Right lobe of liver (tissue), 6 donors: ENCODE results near the gene CYP3A7. TPM values are rescaled to one million over a fixed set of nuclear protein-coding genes. Genes with fewer than 3 reads are reported as not detected.
A peak's percentile ranks its signal among the peaks of the same experiment; 100 is the strongest.
"Not testable (repeated sequence)": the region's sequence is repeated elsewhere in the genome, so short reads cannot be mapped to it uniquely, and the experiment has no call there.

Source experiments
- ATAC-seq, 4 donors: fragments of 200-7000 bp; cut with Tn5 transposase; one replicate each; pipeline ENCODE4 v1.9.1; 2020; ENCODE audit warnings: mild to moderate bottlenecking in 4 of 4, moderate library complexity in 4 of 4
- DNase-seq, 3 donors: peaks; one replicate each; pipeline ENCODE4 v3.0.0-alpha.2; 2020
- H3K27ac ChIP-seq, 3 donors: fragments of 200-600 bp; one replicate each; pipeline ENCODE4 v1.8.0; 2022
- H3K27me3 ChIP-seq, 2 donors: fragments of 200-600 bp; one replicate each; pipeline ENCODE4 v1.8.0; 2022
- H3K36me3 ChIP-seq, 4 donors: fragments of 200-600 bp; sonication (generic) in 1 of 4; one replicate each; pipeline versions ENCODE4 v1.5.1 to v1.8.0; 2017 to 2022; ENCODE audit warnings: control low read depth in 1 of 4
- H3K4me1 ChIP-seq, 4 donors: fragments of 200-600 bp; sonication (generic) in 1 of 4; one replicate each; pipeline versions ENCODE4 v1.5.1 to v1.8.0; 2017 to 2022; ENCODE audit warnings: control low read depth in 1 of 4
- H3K4me3 ChIP-seq, 3 donors: fragments of 200-600 bp; one replicate each; pipeline ENCODE4 v1.8.0; 2022
- H3K9me3 ChIP-seq, 4 donors: fragments of 200-600 bp; sonication (generic) in 1 of 4; one replicate each; pipeline versions ENCODE4 v1.5.1 to v1.8.0; 2017 to 2022; ENCODE audit warnings: control low read depth in 1 of 4
- POLR2A ChIP-seq: fragments of 450-650 bp; IDR thresholded peaks from one replicate; pipeline ENCODE4 v1.6.1; 2017; ENCODE audit warnings: antibody characterized with exemption, mild to moderate bottlenecking
- WGBS: methylation state at CpG from one replicate; pipeline ENCODE4 v1.1.6; 2018; ENCODE audit warnings: low coverage, low lambda C conversion rate; ENCODE audit not compliant: insufficient coverage; ENCODE audit errors: missing lambda C conversion rate; 5-methylcytosine and 5-hydroxymethylcytosine counted together
- intact Hi-C, 2 donors: fragments of 100-400 bp; cut with DNase I; formaldehyde crosslinking; loops; one replicate each; pipeline versions ENCODE4 v1.11.2 to v1.14.1; 2022
- small RNA-seq, 2 experiments: library from RNA; depleted of rRNA; stranded (forward); fragments of <200 nt; gene quantifications; one replicate each; pipeline ENCODE3, GENCODE V24; 2016
- total RNA-seq, 6 experiments: library from RNA; depleted of rRNA in 2 of 6; stranded (reverse); fragments of >200 nt in 2 of 6; fragmentation: NEBNext Ultra II Directional in 3 of 6; extraction: Animal tissue kit (Norgen Biotek cat#: 25700) in 3 of 6; gene quantifications; one replicate each; pipeline versions ENCODE4 v1.1.0 to v1.2.4, GENCODE V29; 2016 to 2023
- TF ChIP-seq, protein P1 (sequence below), 4 donors: fragments of 200-600 bp in 3 of 4; fragments of 450-650 bp in 1 of 4; IDR thresholded peaks; one replicate each; pipeline versions ENCODE4 v1.5.1 to v1.8.0; 2016 to 2022; ENCODE audit warnings: antibody characterized with exemption in 4 of 4, mild to moderate bottlenecking in 2 of 4
- donor health status: DM: no; HTN: yes; CAD: no.
- donor health status: DM: no; HTN: no; CAD: no.
- donor health status: DM: no; HTN: no; CAD: no.
- donor health status: DM: no; HTN: yes; CAD: no.
- donor health status: DM: no; HTN: yes; CAD: no.

CYP3A7 gene
- total RNA-seq, 6 experiments from 2014 or later = 19.8 to 623 (median 340) TPM

DNA sequence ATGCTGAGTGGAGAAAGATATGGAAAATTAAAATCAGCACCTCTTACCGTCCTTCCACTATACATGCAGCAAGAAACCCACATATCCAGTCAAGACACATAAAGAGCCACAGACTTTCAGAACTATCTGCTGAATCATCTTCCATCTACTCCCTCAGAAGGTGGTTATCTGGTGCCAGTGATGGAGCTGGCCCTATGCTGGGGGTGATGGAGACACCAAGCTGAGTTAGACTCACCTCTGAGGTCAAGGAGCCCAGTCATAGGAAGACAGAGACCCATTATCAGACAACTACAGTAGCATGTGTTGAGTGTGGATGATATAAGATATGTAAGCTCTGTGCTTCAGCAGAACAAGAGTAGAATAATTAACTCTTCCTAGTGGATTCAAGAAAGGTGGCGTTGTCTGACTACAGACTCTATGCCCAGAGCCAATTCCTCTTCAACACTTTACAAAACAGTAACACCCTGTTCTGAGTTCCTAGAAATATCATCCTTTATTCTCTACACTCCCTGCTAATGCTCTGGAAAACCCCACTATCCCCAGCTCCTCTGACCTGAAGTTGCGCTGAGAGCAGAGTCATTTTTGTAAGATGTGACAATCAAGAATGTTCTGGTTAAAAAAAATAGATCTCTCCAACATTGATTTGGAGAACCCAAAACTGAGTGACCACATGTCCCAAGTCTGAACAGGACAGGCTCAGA, 69.5 kb downstream of the CYP3A7 start:
- Histone ChIP-seq H3K36me3 (peaks cover 0 to 95% (median 61%) of the 10 kb centered on the region in 4 donors), H3K4me3 (no peak overlapping the region), H3K9me3 (no peaks in the 10 kb centered on the region), H3K27ac (peak overlapping the region in 1 of 3 donors; percentile 16), H3K27me3 (no peaks in the 10 kb centered on the region), H3K4me1 (no peaks in the 10 kb centered on the region)
- TF ChIP-seq, protein P1, sequence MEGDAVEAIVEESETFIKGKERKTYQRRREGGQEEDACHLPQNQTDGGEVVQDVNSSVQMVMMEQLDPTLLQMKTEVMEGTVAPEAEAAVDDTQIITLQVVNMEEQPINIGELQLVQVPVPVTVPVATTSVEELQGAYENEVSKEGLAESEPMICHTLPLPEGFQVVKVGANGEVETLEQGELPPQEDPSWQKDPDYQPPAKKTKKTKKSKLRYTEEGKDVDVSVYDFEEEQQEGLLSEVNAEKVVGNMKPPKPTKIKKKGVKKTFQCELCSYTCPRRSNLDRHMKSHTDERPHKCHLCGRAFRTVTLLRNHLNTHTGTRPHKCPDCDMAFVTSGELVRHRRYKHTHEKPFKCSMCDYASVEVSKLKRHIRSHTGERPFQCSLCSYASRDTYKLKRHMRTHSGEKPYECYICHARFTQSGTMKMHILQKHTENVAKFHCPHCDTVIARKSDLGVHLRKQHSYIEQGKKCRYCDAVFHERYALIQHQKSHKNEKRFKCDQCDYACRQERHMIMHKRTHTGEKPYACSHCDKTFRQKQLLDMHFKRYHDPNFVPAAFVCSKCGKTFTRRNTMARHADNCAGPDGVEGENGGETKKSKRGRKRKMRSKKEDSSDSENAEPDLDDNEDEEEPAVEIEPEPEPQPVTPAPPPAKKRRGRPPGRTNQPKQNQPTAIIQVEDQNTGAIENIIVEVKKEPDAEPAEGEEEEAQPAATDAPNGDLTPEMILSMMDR (IDR thresholded peaks at IDR 0.05) = no peak
- no peak for TF ChIP-seq POLR2A
- intact Hi-C loops = no loop called here
- WGBS = 97% methylated on average over 3 of the region's 3 CpGs
- ATAC-seq = peak in 2 of 4 donors; percentile 0 to 1
- DNase-seq = no peak

DNA sequence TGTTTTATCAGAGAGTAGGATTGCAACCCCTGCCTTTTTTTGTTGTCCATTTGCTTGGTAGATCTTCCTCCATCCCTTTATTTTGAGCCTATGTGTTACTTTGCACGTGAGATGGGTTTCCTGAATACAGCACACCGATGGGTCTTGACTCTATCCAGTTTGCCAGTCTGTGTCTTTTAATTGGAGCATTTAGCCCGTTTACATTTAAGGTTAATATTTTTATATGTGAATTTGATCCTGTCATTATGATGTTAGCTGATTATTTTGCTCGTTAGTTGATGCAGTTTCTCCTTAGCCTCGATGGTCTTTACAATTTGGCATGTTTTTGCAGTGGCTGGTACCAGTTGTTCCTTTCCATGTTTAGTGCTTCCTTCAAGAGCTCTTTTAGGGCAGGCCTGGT, 77.1 kb downstream of the CYP3A7 start:
- H3K36me3 ChIP-seq = peaks cover 0 to 43% (median 33%) of the 10 kb centered on the region in 4 donors
- ATAC-seq, DNase-seq, H3K9me3 ChIP-seq, H3K27me3 ChIP-seq, H3K4me3 ChIP-seq, intact Hi-C loops, H3K27ac ChIP-seq, H3K4me1 ChIP-seq: not testable (repeated sequence)
- whole genome bisulfite sequencing = 82% methylated on average over 5 of the region's 5 CpGs

Small RNA genes within 50 kb of the gene (small RNA-seq; reads per million reads assigned to genes)
- 0 reads per million in 2 experiments for gene CYP3A51P
- gene CYP3A7-CYP3A51P = 0 reads per million in 2 experiments

Other genes starting within 250 kb of the CYP3A7 start
- 10 to 100 TPM in 2 of 6 experiments, 1 to 10 TPM in 4; 6.6 to 12.3 (median 9.4) TPM for gene ZNF394, start 234.9 kb downstream of the CYP3A7 start, total RNA-seq
- gene ZKSCAN5, start 230.5 kb downstream of the CYP3A7 start, total RNA-seq = 1 to 10 TPM; 2.7 to 4.4 (median 3.1) TPM
- 1 to 10 TPM; 1.4 to 3.4 (median 2.3) TPM for gene FAM200A, start 183.1 kb downstream of the CYP3A7 start, total RNA-seq
- 10 to 100 TPM; 21.5 to 44.4 (median 26.0) TPM for gene ZNF655, start 176.6 kb downstream of the CYP3A7 start, total RNA-seq
- gene TMEM225B, start 136.9 kb downstream of the CYP3A7 start, total RNA-seq = 1 to 10 TPM in 1 of 6 experiments, under 1 TPM in 3, not detected in 2; 0.25 to 1.4 (median 0.29) TPM
- gene ZSCAN25, start 118.2 kb downstream of the CYP3A7 start, total RNA-seq = 1 to 10 TPM; 4.5 to 7.4 (median 6.0) TPM
- gene CYP3A5, start 55.2 kb downstream of the CYP3A7 start, total RNA-seq = 100 to 1,000 TPM; 307 to 774 (median 646) TPM
- over 10,000 TPM in 1 of 6 experiments, 1,000 to 10,000 TPM in 2, 100 to 1,000 TPM in 3; 443 to 12,747 (median 1,120) TPM for gene CYP3A4, start 49.0 kb upstream of the CYP3A7 start, total RNA-seq
- gene CYP3A43, start 92.8 kb upstream of the CYP3A7 start, total RNA-seq = 100 to 1,000 TPM in 1 of 6 experiments, 10 to 100 TPM in 3, 1 to 10 TPM in 2; 4.9 to 132 (median 22.5) TPM
- not detected for gene OR2AE1, start 141.8 kb upstream of the CYP3A7 start, total RNA-seq
- gene TRIM4, start 184.3 kb upstream of the CYP3A7 start, total RNA-seq = 10 to 100 TPM; 13.3 to 22.6 (median 16.3) TPM
- under 1 TPM; 0.17 to 0.86 (median 0.44) TPM for gene GJC3, start 194.4 kb upstream of the CYP3A7 start, total RNA-seq
- 1,000 to 10,000 TPM in 4 of 6 experiments, 100 to 1,000 TPM in 2; 762 to 2,105 (median 1,328) TPM for gene AZGP1, start 240.8 kb upstream of the CYP3A7 start, total RNA-seq